Esophagus squamous epithelium (tissue), 5 donors: Measurements from ENCODE around the gene RCVRN. TPM values are rescaled to one million over a fixed set of nuclear protein-coding genes. Genes with fewer than 3 reads are reported as not detected.

Experiments used
- DNase-seq: peaks from one replicate; lab custom pipeline; 2025; lab: John Stamatoyannopoulos, UW
- H3K27ac ChIP-seq, 4 donors: fragments of 200-600 bp; sonication (generic); one replicate each; pipeline ENCODE4 v1.5.1; 2016 to 2019; ENCODE audit warnings: mild to moderate bottlenecking in 1 of 4
- H3K27me3 ChIP-seq, 4 donors: fragments of 200-600 bp; sonication (generic); 1 replicate in 3 of 4; 2 replicates in 1 of 4; pipeline versions ENCODE4 v1.5.1 to v1.6.0; 2017 to 2021; ENCODE audit warnings: antibody characterized with exemption in 1 of 4
- H3K36me3 ChIP-seq, 3 donors: fragments of 200-600 bp; sonication (generic); one replicate each; pipeline ENCODE4 v1.5.1; 2016 to 2019
- H3K4me1 ChIP-seq, 3 donors: fragments of 200-600 bp; sonication (generic); one replicate each; pipeline ENCODE4 v1.5.1; 2017 to 2019
- H3K4me3 ChIP-seq, 4 donors: fragments of 200-600 bp; sonication (generic); 1 replicate in 3 of 4; 2 replicates in 1 of 4; pipeline ENCODE4 v1.5.1; 2016 to 2019; ENCODE audit warnings: mild to moderate bottlenecking in 2 of 4, moderate library complexity in 1 of 4
- H3K9me3 ChIP-seq, 3 donors: fragments of 200-600 bp; sonication (generic); one replicate each; pipeline ENCODE4 v1.5.1; 2016 to 2019
- CTCF ChIP-seq, 6 experiments: fragments of 450-650 bp in 4 of 6; fragments of 200-600 bp in 2 of 6; sonication (generic) in 2 of 6; IDR thresholded peaks; one replicate each; pipeline ENCODE4 v1.5.1; 2016 to 2019; ENCODE audit warnings: antibody characterized with exemption in 6 of 6, mild to moderate bottlenecking in 4 of 6, moderate library complexity in 4 of 6
- POLR2A ChIP-seq, 4 donors: fragments of 450-650 bp; IDR thresholded peaks; one replicate each; pipeline ENCODE4 v1.6.1; 2017; ENCODE audit warnings: antibody characterized with exemption in 4 of 4, mild to moderate bottlenecking in 4 of 4, moderate library complexity in 3 of 4
- WGBS, 2 donors: methylation state at CpG; one replicate each; pipeline ENCODE4 v1.1.5; 2018; 5-methylcytosine and 5-hydroxymethylcytosine counted together
- intact Hi-C: fragments of 100-400 bp; cut with DNase I; formaldehyde crosslinking; loops from one replicate; pipeline ENCODE4 v1.15.0; 2022
- total RNA-seq, 4 donors: library from RNA; depleted of rRNA; stranded (reverse); fragments of >200 nt; gene quantifications; one replicate each; pipeline ENCODE4 v1.1.0, GENCODE V29; 2016
- donor health status: DM: yes; HTN: yes; CAD: no.

RCVRN gene
- total RNA-seq, 4 donors from 2014 or later, result not detected

GRCh38 chr17:9865586-9865985 lies 39.5 kb downstream of the RCVRN start:
- no peaks in the 10 kb centered on the region for H3K9me3 ChIP-seq
- no peak overlapping the region for H3K27ac ChIP-seq
- H3K36me3 ChIP-seq, result no peaks in the 10 kb centered on the region
- 0% methylated on average over 1 of the region's 1 CpG; no CpG with 5 or more reads in 1 of the 2 donors for WGBS, 2 donors
- intact Hi-C loops, result no loop called here
- H3K4me1 ChIP-seq, result no peaks in the 10 kb centered on the region
- no peak for TF ChIP-seq POLR2A (IDR thresholded peaks at IDR 0.05)
- no peak for TF ChIP-seq CTCF (IDR thresholded peaks at IDR 0.05)
- no peak overlapping the region for H3K4me3 ChIP-seq
- DNase-seq, result no peak
- H3K27me3 ChIP-seq, result no peaks in the 10 kb centered on the region

- intact Hi-C loops, result no loop called here
- Histone ChIP-seq H3K4me1 (no peaks in the 10 kb centered on the region), H3K27me3 (no peaks in the 10 kb centered on the region), H3K36me3 (no peaks in the 10 kb centered on the region), H3K9me3 (peaks cover 0 to 3% (median 2%) of the 10 kb centered on the region in 3 donors), H3K4me3 (no peak overlapping the region), H3K27ac (no peak overlapping the region)
- TF ChIP-seq CTCF (IDR thresholded peaks at IDR 0.05) (no peak), POLR2A (IDR thresholded peaks at IDR 0.05) (no peak)
- DNase-seq, result no peak
- 46 to 49% methylated on average over 4 of the region's 4 CpGs for WGBS, 2 donors
These were observed 42.1 kb downstream of the RCVRN start for GRCh38 chr17:9862949-9863348.

GRCh38 chr17:9862220-9862619 lies 42.9 kb downstream of the RCVRN start:
- WGBS, 2 donors, result 86 to 100% methylated on average over 1 of the region's 1 CpG
- intact Hi-C loops, result no loop called here
- Histone ChIP-seq H3K27me3 (no peaks in the 10 kb centered on the region), H3K27ac (no peak overlapping the region), H3K4me1 (no peaks in the 10 kb centered on the region), H3K36me3 (no peaks in the 10 kb centered on the region), H3K9me3 (peaks cover 0 to 9% (median 9%) of the 10 kb centered on the region in 3 donors), H3K4me3 (no peak overlapping the region)
- no peak for DNase-seq
- TF ChIP-seq POLR2A (IDR thresholded peaks at IDR 0.05) (no peak), CTCF (IDR thresholded peaks at IDR 0.05) (no peak)

GRCh38 chr17:9860851-9861250 lies 44.2 kb downstream of the RCVRN start:
- TF ChIP-seq CTCF (IDR thresholded peaks at IDR 0.05) (no peak), POLR2A (IDR thresholded peaks at IDR 0.05) (no peak)
- no peaks in the 10 kb centered on the region for H3K27me3 ChIP-seq
- WGBS, 2 donors, result 72 to 94% methylated on average over 6 to 7 of the region's 7 CpGs
- H3K36me3 ChIP-seq, result no peaks in the 10 kb centered on the region
- no peak overlapping the region for H3K27ac ChIP-seq
- intact Hi-C loops, result no loop called here
- H3K4me1 ChIP-seq, result no peaks in the 10 kb centered on the region
- no peak overlapping the region for H3K4me3 ChIP-seq
- H3K9me3 ChIP-seq, result peaks cover 0 to 9% (median 9%) of the 10 kb centered on the region in 3 donors
- DNase-seq, result no peak

- TF ChIP-seq POLR2A (IDR thresholded peaks at IDR 0.05), result no peak
- no peak overlapping the region for H3K27ac ChIP-seq
- no peaks in the 10 kb centered on the region for H3K4me1 ChIP-seq
- no peaks in the 10 kb centered on the region for H3K36me3 ChIP-seq
- H3K27me3 ChIP-seq, result no peaks in the 10 kb centered on the region
- 84 to 93% methylated on average over 4 to 5 of the region's 5 CpGs for WGBS, 2 donors
- no peak overlapping the region for H3K4me3 ChIP-seq
- H3K9me3 ChIP-seq, result peaks cover 0 to 9% (median 9%) of the 10 kb centered on the region in 3 donors
- intact Hi-C loops, result no loop called here
- DNase-seq, result no peak
These were observed 45.3 kb downstream of the RCVRN start for GRCh38 chr17:9859781-9860180.

- no peaks in the 10 kb centered on the region for H3K27me3 ChIP-seq
- peaks cover 0 to 9% (median 9%) of the 10 kb centered on the region in 3 donors for H3K9me3 ChIP-seq
- no peak for TF ChIP-seq CTCF (IDR thresholded peaks at IDR 0.05)
- no peak for TF ChIP-seq POLR2A (IDR thresholded peaks at IDR 0.05)
- H3K36me3 ChIP-seq, result no peaks in the 10 kb centered on the region
- no peak overlapping the region for H3K4me3 ChIP-seq
- H3K27ac ChIP-seq, result no peak overlapping the region
- no peak for DNase-seq
- no peaks in the 10 kb centered on the region for H3K4me1 ChIP-seq
- WGBS, 2 donors, result 71 to 93% methylated on average over 4 of the region's 4 CpGs
- intact Hi-C loops, result no loop called here
These were observed 50.0 kb downstream of the RCVRN start for GRCh38 chr17:9855036-9855435.
